HCT116 (cell line): ENCODE measurements around the gene HOXA11.

Experiments used
- CEBPB ChIP-seq: IDR thresholded peaks from 2 replicates; pipeline ENCODE4 v1.6.1; 2012; ENCODE audit warnings: low read depth
- CTCF ChIP-seq, 3 experiments: fragments of 200-600 bp in 1 of 3; sonication (generic) in 1 of 3; IDR thresholded peaks in 2 of 3; conservative IDR thresholded peaks in 1 of 3; 2 replicates each; pipeline ENCODE4 v1.5.1; 2012 to 2017; ENCODE audit warnings: low read depth in 2 of 3, low read length in 2 of 3, antibody characterized with exemption in 1 of 3, borderline replicate concordance in 1 of 3, control low read depth in 1 of 3, mild to moderate bottlenecking in 1 of 3, mixed read lengths in 1 of 3, mixed run types in 1 of 3, moderate library complexity in 1 of 3; ENCODE audit not compliant: insufficient read depth in 1 of 3
- POLR2A ChIP-seq: IDR thresholded peaks from 2 replicates; pipeline ENCODE4 v1.7.0; 2011; ENCODE audit warnings: borderline replicate concordance; ENCODE audit not compliant: insufficient read depth, insufficient read length; ENCODE audit errors: extremely low read depth

DNA sequence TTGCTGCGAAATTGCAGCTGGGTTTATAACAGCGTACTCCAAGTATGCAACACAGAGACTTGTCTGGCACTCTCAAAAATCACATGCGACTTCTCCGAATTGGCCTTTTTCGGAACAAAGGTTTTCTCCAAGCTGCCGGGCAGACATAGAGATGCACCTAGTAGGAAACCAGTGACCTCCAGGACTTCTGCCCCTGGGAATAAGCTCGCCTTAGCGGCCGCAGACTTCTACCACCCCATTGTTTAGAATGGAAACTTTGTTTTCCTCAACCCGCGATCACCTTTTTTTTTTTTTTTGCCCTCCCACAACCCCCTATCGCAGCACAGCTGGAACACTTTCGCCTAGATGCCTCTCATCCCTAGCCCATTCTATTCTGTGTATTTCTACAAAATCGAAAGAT is 6.0 kb downstream of the HOXA11 start:
- TF ChIP-seq CTCF (IDR thresholded peaks at IDR 0.05 in 2 of 3, conservative IDR thresholded peaks at IDR 0.05 in 1 of 3; ENCODE audit: borderline replicate concordance in 1 of 3, insufficient read depth in 1 of 3, low read depth in 2 of 3, low read length in 2 of 3) (no peak), POLR2A (no peak), CEBPB (no peak)
